ENCODE measurements around the gene SCARF2. TPM values are rescaled to one million over a fixed set of nuclear protein-coding genes. Genes with fewer than 3 reads are reported as not detected.
A peak's percentile ranks its signal among the peaks of the same experiment; 100 is the strongest.

SCARF2 gene
- total and polyA plus RNA-seq, 4 experiments from 2014 or later: 0.12 to 2.7 (median 1.9) TPM

- H3K9me3 Mint-ChIP-seq: peaks cover 0 to under 1% (median 0%) of the 10 kb centered on the region in 8 donors
These were observed 31.7 kb upstream of the SCARF2 start for GRCh38 chr22:20469110-20469868.

GRCh38 chr22:20466659-20467379 lies 29.2 kb upstream of the SCARF2 start:
- H3K4me1 Mint-ChIP-seq: peaks cover 50 to 79% (median 59%) of the 10 kb centered on the region in 4 donors
- Histone ChIP-seq H3K27me3 (ENCODE audit: insufficient read depth, low read length) (no peaks in the 10 kb centered on the region), H3K4me3 (ENCODE audit: low read length in 2 of 2) (no peak overlapping the region), H3K4me1 (ENCODE audit: insufficient read depth, low read length) (peaks cover 63% of the 10 kb centered on the region), H3K9me3 (ENCODE audit: control insufficient read depth in 1 of 2, low read length in 2 of 2) (no peaks in the 10 kb centered on the region), H3K36me3 (ENCODE audit: insufficient read depth, low read length) (peaks cover 4% of the 10 kb centered on the region), H3K27ac (ENCODE audit: low read depth, low read length) (peak overlapping the region; percentile 15)
- H3K27ac Mint-ChIP-seq: peak overlapping the region; percentile 85 to 96 (median 89)
- intact Hi-C loops (cut with micrococcal nuclease): no loop called here
- no peak for DNase-seq
- CTCF ChIA-PET (ENCODE audit: partially characterized antibody): interaction anchor here (3.9 to 4.4 kb wide), 2 partner anchors 12 to 27 kb away, joined by 30 to 33 read pairs; partner anchors contain the start of gene KLHL22
- peak overlapping the region in 4 of 8 donors; percentile 0 to 65 (median 28) for H3K4me3 Mint-ChIP-seq
- H3K27me3 Mint-ChIP-seq: no peaks in the 10 kb centered on the region
- peaks cover 23 to 34% of the 10 kb centered on the region in 2 donors for H3K36me3 Mint-ChIP-seq
- H3K9me3 Mint-ChIP-seq: peaks cover 0 to 5% (median 0%) of the 10 kb centered on the region in 8 donors
- POLR2A ChIA-PET (ENCODE audit: partially characterized antibody): interaction anchor here (1.2 kb wide), 1 partner anchor 38 kb away, joined by 3 read pairs; no protein-coding TSS in a partner anchor

More at GRCh38 chr22:20469110-20469868, 31.7 kb upstream of the SCARF2 start:
- POLR2A ChIA-PET (ENCODE audit: partially characterized antibody): interaction anchor here (0.9 to 2.9 kb wide), 3 partner anchors 26 to 88 kb away, joined by 3 to 8 read pairs (median 5); partner anchors contain the start of gene KLHL22
- Histone ChIP-seq H3K4me3 (ENCODE audit: low read length in 2 of 2) (no peak overlapping the region), H3K4me1 (ENCODE audit: insufficient read depth, low read length) (peaks cover 42% of the 10 kb centered on the region), H3K9me3 (ENCODE audit: control insufficient read depth in 1 of 2, low read length in 2 of 2) (no peaks in the 10 kb centered on the region), H3K27me3 (ENCODE audit: insufficient read depth, low read length) (no peaks in the 10 kb centered on the region), H3K36me3 (ENCODE audit: insufficient read depth, low read length) (peaks cover 4% of the 10 kb centered on the region), H3K27ac (ENCODE audit: low read depth, low read length) (no peak overlapping the region)
- H3K27me3 Mint-ChIP-seq: no peaks in the 10 kb centered on the region
- CTCF ChIA-PET (ENCODE audit: partially characterized antibody): interaction anchor here (1.0 kb wide), 1 partner anchor 15 kb away, joined by 3 read pairs; no protein-coding TSS in a partner anchor
- peaks cover 23 to 32% of the 10 kb centered on the region in 2 donors for H3K36me3 Mint-ChIP-seq
- H3K4me1 Mint-ChIP-seq: peaks cover 33 to 59% (median 47%) of the 10 kb centered on the region in 4 donors
- peak overlapping the region; percentile 63 to 89 (median 83) for H3K27ac Mint-ChIP-seq
- intact Hi-C loops (cut with micrococcal nuclease): no loop called here
- H3K4me3 Mint-ChIP-seq: peak overlapping the region in 2 of 8 donors; percentile 34 to 38
- DNase-seq: no peak

- ChIA-PET POLR2A (ENCODE audit: partially characterized antibody) (interaction anchor here (2.7 to 3.8 kb wide), 4 partner anchors 10 to 84 kb away, joined by 14 to 93 read pairs (median 37); partner anchors contain the start of gene KLHL22), CTCF (ENCODE audit: partially characterized antibody) (interaction anchor here (3.3 to 4.4 kb wide), 4 partner anchors 11 to 103 kb away, joined by 27 to 33 read pairs (median 32); partner anchors contain the start of gene KLHL22)
- Mint-ChIP-seq H3K4me1 (peaks cover 50 to 79% (median 61%) of the 10 kb centered on the region in 4 donors), H3K36me3 (peaks cover 25 to 28% of the 10 kb centered on the region in 2 donors), H3K9me3 (peaks cover 0 to 5% (median 0%) of the 10 kb centered on the region in 8 donors), H3K27me3 (no peaks in the 10 kb centered on the region), H3K27ac (peak overlapping the region; percentile 94 to 98 (median 97)), H3K4me3 (peak overlapping the region; percentile 70 to 89 (median 78))
- Histone ChIP-seq H3K9me3 (ENCODE audit: control insufficient read depth in 1 of 2, low read length in 2 of 2) (no peaks in the 10 kb centered on the region), H3K27ac (ENCODE audit: low read depth, low read length) (peak overlapping the region; percentile 65), H3K4me1 (ENCODE audit: insufficient read depth, low read length) (peaks cover 63% of the 10 kb centered on the region), H3K36me3 (ENCODE audit: insufficient read depth, low read length) (no peaks in the 10 kb centered on the region), H3K27me3 (ENCODE audit: insufficient read depth, low read length) (no peaks in the 10 kb centered on the region), H3K4me3 (ENCODE audit: low read length in 2 of 2) (no peak overlapping the region)
- intact Hi-C loops (cut with micrococcal nuclease): no loop called here
- DNase-seq: peak in 2 of 5 donors; percentile 19 to 28
These were observed 28.1 kb upstream of the SCARF2 start for GRCh38 chr22:20465759-20466077.

- POLR2A ChIA-PET (ENCODE audit: partially characterized antibody): interaction anchor here (0.6 to 3.8 kb wide), 22 partner anchors 10 to 236 kb away, joined by 3 to 93 read pairs (median 12); partner anchors contain the start of genes DGCR6L, KLHL22, MED15 and ZNF74
- no peaks in the 10 kb centered on the region for H3K27me3 ChIP-seq (ENCODE audit: insufficient read depth, low read length)
- H3K36me3 Mint-ChIP-seq: peaks cover 21 to 24% of the 10 kb centered on the region in 2 donors
- peak overlapping the region; percentile 94 to 99 (median 97) for H3K27ac Mint-ChIP-seq
- peak overlapping the region; percentile 70 to 89 (median 80) for H3K4me3 Mint-ChIP-seq
- peaks cover 63% of the 10 kb centered on the region for H3K4me1 ChIP-seq (ENCODE audit: insufficient read depth, low read length)
- H3K36me3 ChIP-seq (ENCODE audit: insufficient read depth, low read length): no peaks in the 10 kb centered on the region
- H3K9me3 ChIP-seq (ENCODE audit: control insufficient read depth in 1 of 2, low read length in 2 of 2): no peaks in the 10 kb centered on the region
- CTCF ChIA-PET (ENCODE audit: partially characterized antibody): interaction anchor here (0.6 to 4.4 kb wide), 11 partner anchors 11 to 107 kb away, joined by 3 to 33 read pairs (median 8); partner anchors contain the start of gene KLHL22
- peak overlapping the region in 1 of 2 donors; percentile 54 for H3K4me3 ChIP-seq (ENCODE audit: low read length in 2 of 2)
- H3K27ac ChIP-seq (ENCODE audit: low read depth, low read length): peak overlapping the region; percentile 65
- no peaks in the 10 kb centered on the region for H3K27me3 Mint-ChIP-seq
- peaks cover 0 to 5% (median 0%) of the 10 kb centered on the region in 8 donors for H3K9me3 Mint-ChIP-seq
- no peak for DNase-seq
- intact Hi-C loops (cut with micrococcal nuclease): loop anchor here (1.0 kb wide), 3 partner anchors 9 to 104 kb away; no protein-coding TSS in a partner anchor
- peaks cover 49 to 76% (median 60%) of the 10 kb centered on the region in 4 donors for H3K4me1 Mint-ChIP-seq
These were observed 27.5 kb upstream of the SCARF2 start for GRCh38 chr22:20464912-20465758.

GRCh38 chr22:20464096-20464614 lies 26.5 kb upstream of the SCARF2 start:
- Mint-ChIP-seq H3K27ac (peak overlapping the region; percentile 94 to 99 (median 97)), H3K36me3 (peaks cover 23 to 24% of the 10 kb centered on the region in 2 donors), H3K9me3 (peaks cover 0 to 5% (median 0%) of the 10 kb centered on the region in 8 donors), H3K4me1 (peaks cover 48 to 78% (median 61%) of the 10 kb centered on the region in 4 donors), H3K27me3 (no peaks in the 10 kb centered on the region), H3K4me3 (peak overlapping the region; percentile 41 to 84 (median 79))
- CTCF ChIA-PET (ENCODE audit: partially characterized antibody): interaction anchor here (0.6 to 4.4 kb wide), 16 partner anchors 10 to 108 kb away, joined by 3 to 33 read pairs (median 6); partner anchors contain the start of genes KLHL22 and MED15
- peaks cover 64% of the 10 kb centered on the region for H3K4me1 ChIP-seq (ENCODE audit: insufficient read depth, low read length)
- peak; percentile 72 to 85 (median 81) for DNase-seq
- POLR2A ChIA-PET (ENCODE audit: partially characterized antibody): interaction anchor here (0.6 to 3.8 kb wide), 36 partner anchors 7 to 444 kb away, joined by 3 to 93 read pairs (median 6); partner anchors contain the start of genes DGCR6L, KLHL22, MED15 and TANGO2
- H3K27me3 ChIP-seq (ENCODE audit: insufficient read depth, low read length): no peaks in the 10 kb centered on the region
- intact Hi-C loops (cut with micrococcal nuclease): loop anchor here (1.0 kb wide), 3 partner anchors 10 to 105 kb away; no protein-coding TSS in a partner anchor
- H3K9me3 ChIP-seq (ENCODE audit: control insufficient read depth in 1 of 2, low read length in 2 of 2): no peaks in the 10 kb centered on the region
- peak overlapping the region in 1 of 2 donors; percentile 54 for H3K4me3 ChIP-seq (ENCODE audit: low read length in 2 of 2)
- no peaks in the 10 kb centered on the region for H3K36me3 ChIP-seq (ENCODE audit: insufficient read depth, low read length)
- H3K27ac ChIP-seq (ENCODE audit: low read depth, low read length): peak overlapping the region; percentile 65

Measured in CD4-positive, alpha-beta memory T cell (primary cell).